ENCODE measurements around the gene IL4R. TPM values are rescaled to one million over a fixed set of nuclear protein-coding genes. Genes with fewer than 3 reads are reported as not detected.

IL4R gene
- total and polyA plus RNA-seq, 2 experiments from 2014 or later = 6.4 to 17.6 TPM

- TF ChIP-seq ZNF462 (CRISPR knock-in tag; IDR thresholded peaks at IDR 0.05) (no peak), ETS1 (IDR thresholded peaks at IDR 0.05) (no peak), NANOG (IDR thresholded peaks at IDR 0.05; ENCODE audit: borderline replicate concordance) (no peak), ZNF331 (CRISPR knock-in tag; IDR thresholded peaks at IDR 0.05; ENCODE audit: low read depth) (no peak), REST (IDR thresholded peaks at IDR 0.05; ENCODE audit: unreplicated experiment) (no peak), ZNF114 (CRISPR knock-in tag; IDR thresholded peaks at IDR 0.05) (no peak), CREB1 (CRISPR knock-in tag; IDR thresholded peaks at IDR 0.05; ENCODE audit: low read depth) (peak; percentile 90), EZH2phosphoT487 (IDR thresholded peaks at IDR 0.05; ENCODE audit: unreplicated experiment) (no peak), POLR2AphosphoS5 (IDR thresholded peaks at IDR 0.05; ENCODE audit: low read depth) (peak; percentile 87), EZH2 (IDR thresholded peaks at IDR 0.05; ENCODE audit: low read depth, unreplicated experiment) (no peak), STAT1 (IDR thresholded peaks at IDR 0.05; ENCODE audit: unreplicated experiment) (no peak), JUNB (IDR thresholded peaks at IDR 0.05; ENCODE audit: unreplicated experiment) (no peak)
These were observed 45.1 kb upstream of the IL4R start, which contains the start of gene NSMCE1 (continued) for GRCh38 chr16:27268376-27269299.

Data from GM23338 (cell line).